Cortex of kidney (tissue), 1 donor: ENCODE results near the gene GALNT2.

Experiments used
- DNase-seq: peaks from one replicate; lab custom pipeline; 2025; lab: John Stamatoyannopoulos, UW

The GALNT2 gene

GRCh38 chr1:230165536-230165935 lies 98.5 kb downstream of the GALNT2 start:
- no peak for DNase-seq

DNA sequence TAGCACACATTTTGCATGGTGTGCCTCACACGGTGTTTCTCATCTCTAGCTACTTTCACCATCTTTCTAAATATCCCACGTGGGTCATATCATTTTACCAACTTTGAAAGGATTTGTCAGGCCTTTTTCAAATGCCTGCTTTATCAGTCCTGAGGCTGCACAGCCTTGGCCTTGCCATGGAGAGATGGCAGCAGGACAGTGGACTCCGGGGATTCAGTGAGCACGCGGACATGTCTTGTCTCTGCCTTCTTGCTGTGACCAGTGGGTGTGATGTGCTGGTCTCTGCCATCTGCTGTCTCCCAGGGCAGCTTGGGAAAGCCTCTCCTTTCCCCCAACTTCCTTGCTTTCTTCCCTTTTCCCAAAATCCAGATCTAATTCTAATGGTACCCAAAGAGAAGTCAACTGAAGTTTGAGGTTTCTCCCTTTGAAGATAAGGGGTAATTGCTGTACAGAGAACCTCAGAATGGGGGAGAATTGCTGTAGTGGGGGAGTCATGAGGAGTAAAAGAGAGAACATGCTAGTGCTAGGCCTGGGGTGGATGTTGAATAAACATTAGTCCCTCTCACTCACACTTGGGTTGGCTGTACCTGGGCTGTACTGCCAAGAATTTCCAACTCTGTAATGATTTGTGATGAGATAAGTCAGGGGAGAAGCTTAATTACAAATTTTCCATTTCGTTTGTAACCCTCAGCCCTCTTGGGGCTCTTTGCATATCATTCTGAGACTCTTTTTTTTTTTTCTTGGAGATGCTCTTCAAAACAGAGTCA lies 99.5 kb downstream of the GALNT2 start:
- no peak for DNase-seq

DNA sequence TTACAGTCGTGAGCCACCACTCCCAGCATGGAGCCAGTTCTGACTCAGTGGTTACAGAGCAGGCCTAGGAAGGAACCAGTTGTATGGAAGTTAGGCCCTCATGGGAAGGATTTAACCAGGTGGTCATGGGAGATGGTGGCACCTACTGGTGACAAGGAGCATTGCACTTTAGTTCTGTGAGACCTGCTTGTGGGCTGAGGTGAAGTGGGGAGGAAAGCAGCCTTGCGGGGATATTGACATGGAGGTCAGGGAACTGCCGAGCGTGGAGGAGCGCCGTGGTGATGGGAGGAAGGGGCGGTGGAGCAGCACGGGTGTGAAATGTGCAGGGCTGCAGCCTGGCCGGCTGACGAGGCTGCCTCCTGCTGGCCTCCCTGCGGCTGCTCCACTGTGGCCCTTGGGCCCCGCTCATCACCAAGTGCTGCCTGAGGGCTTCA lies 100.4 kb downstream of the GALNT2 start:
- no peak for DNase-seq

DNA sequence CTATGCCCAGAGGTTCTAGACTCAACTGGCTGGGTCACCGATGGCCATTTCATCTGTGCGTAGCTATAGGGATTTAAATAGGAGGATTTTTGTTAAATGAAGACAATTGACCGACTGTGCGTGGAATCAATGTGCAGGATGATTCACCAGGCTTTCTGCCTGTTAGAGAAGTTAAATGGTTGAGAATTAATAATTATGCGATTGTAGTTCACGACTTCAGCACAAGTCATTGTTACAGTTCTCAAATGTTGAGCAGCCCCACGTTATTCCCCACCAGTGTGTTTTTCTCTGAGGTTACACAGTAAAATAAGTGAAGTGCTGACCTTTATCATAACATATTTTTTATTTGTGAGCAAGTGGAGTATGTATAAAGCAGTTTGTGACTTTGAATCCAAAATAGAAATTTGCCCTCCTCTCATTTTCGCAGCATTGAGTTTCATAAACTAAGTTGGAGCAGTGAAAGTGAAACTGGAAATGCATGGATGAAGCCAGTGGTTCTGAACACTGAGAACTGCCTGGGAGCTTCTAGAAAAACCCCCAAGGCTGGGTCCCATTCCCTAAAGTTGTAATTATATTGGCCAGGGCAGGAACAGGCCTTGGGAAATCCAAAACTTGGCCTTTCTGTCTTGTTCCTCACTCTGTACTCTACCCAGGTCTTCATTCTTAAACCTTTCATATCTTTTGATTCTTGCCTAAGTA lies 102.6 kb downstream of the GALNT2 start:
- DNase-seq, result no peak

GRCh38 chr1:230170153-230170547 lies 103.1 kb downstream of the GALNT2 start:
- DNase-seq, result no peak

GRCh38 chr1:230170622-230171021 lies 103.6 kb downstream of the GALNT2 start:
- DNase-seq, result no peak

DNA sequence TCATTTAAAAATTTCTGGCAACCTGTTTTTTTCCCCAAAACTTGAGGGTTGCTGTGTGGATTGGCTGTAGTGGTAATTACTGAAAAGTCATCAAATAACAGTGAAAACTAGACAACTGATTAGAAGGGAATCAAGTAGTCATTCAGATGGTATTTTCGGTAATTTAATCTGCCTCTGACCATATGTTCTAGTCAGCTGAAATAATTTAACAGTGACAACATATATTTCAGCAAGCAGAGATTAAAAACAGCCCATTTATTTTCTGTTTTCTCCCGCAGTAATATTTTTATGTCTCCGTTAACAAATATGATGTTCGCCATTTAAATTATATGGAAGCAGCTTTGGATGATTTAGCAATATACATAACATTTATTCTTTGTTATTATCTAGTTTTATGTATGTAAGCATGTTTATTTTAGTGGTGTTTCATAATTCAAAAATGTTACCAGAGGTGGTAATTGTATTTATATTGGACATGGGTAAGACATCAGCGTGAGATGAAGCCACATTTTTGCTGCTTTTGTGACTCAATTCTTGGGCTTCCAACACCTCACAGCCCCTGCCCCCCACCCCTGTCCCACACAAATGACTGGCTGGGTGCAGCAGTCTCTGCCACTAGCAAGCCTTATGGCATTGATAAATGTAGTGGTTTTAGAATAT lies 104.4 kb downstream of the GALNT2 start:
- no peak for DNase-seq

DNA sequence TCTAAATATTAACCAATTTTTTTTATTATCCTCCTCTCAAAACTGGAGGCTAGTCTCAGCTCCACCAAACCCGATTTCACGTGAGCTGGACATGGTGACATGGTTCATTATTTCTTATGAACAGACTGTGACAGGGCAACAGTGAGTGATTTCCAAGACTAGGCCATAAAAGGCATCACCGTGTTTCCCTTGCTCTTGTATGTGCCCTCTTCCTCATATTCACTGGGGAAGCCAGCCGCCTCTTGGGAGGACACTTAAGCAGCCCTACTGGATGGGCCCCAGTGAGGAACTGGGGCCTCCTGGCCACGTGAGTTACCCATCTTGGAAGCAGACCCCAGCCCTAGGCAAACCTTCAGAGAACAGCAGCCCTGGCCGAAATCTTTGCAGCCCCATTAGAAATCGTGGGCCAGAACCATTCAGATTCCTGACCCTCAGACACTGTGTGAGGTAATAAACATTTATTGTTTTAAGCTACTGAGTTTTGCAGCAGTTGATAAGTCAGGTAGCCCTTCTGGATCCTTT lies 105.0 kb downstream of the GALNT2 start:
- DNase-seq, result no peak

GRCh38 chr1:230173187-230173975 lies 106.3 kb downstream of the GALNT2 start:
- no peak for DNase-seq

- DNase-seq, result no peak
These were observed 107.0 kb downstream of the GALNT2 start for GRCh38 chr1:230174041-230174440.

- no peak for DNase-seq
These were observed 107.6 kb downstream of the GALNT2 start for GRCh38 chr1:230174471-230175162.

- no peak for DNase-seq
These were observed 108.2 kb downstream of the GALNT2 start for GRCh38 chr1:230175163-230175747.

- no peak for DNase-seq
These were observed 108.8 kb downstream of the GALNT2 start for GRCh38 chr1:230175839-230176238.

GRCh38 chr1:230176326-230176725 lies 109.3 kb downstream of the GALNT2 start:
- no peak for DNase-seq

DNA sequence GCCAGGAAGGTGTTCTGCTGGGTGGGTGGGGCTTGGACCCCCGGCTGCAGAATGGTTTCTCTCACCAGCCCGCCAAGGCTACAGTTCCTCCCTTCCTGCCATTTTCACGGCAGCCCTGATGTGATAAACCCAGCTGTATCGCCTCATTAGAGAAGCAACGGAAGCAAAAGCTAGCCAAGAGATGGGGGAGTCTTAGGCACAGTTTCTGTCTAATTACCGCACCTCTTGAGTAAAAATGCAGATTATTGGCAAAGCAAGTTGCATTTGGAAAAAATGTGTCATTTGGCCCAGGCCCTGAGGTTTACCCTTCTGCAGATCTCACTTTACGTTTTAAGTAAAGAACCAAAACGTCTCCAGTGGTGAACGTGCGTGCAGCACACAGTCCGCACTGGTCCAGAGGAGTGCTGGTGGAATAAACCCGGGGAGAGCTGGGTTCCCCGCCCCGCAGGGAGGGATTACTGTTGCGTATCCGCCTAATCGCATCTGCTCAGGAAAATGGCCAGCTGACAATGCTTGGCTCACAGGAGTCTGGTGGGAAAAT lies 109.9 kb downstream of the GALNT2 start:
- no peak for DNase-seq

DNA sequence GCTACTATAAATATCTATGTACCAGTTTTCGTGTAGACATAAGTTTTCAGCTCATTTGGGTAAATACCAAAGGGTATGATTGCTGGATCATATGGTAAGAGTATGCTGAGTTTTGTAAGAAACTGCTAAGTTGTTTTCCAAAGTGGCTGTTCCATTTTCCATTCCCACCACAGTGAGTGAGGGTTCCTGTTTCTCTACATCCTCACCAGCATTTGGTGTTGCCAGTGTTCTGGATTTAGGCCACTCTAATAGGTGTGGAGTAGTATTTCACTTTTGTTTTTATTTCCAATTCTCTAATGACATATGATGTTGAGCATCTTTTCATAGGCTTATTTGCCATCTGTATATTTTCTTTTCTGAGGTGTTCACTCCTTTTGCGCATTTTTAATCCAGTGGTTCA lies 112.2 kb downstream of the GALNT2 start:
- no peak for DNase-seq

DNA sequence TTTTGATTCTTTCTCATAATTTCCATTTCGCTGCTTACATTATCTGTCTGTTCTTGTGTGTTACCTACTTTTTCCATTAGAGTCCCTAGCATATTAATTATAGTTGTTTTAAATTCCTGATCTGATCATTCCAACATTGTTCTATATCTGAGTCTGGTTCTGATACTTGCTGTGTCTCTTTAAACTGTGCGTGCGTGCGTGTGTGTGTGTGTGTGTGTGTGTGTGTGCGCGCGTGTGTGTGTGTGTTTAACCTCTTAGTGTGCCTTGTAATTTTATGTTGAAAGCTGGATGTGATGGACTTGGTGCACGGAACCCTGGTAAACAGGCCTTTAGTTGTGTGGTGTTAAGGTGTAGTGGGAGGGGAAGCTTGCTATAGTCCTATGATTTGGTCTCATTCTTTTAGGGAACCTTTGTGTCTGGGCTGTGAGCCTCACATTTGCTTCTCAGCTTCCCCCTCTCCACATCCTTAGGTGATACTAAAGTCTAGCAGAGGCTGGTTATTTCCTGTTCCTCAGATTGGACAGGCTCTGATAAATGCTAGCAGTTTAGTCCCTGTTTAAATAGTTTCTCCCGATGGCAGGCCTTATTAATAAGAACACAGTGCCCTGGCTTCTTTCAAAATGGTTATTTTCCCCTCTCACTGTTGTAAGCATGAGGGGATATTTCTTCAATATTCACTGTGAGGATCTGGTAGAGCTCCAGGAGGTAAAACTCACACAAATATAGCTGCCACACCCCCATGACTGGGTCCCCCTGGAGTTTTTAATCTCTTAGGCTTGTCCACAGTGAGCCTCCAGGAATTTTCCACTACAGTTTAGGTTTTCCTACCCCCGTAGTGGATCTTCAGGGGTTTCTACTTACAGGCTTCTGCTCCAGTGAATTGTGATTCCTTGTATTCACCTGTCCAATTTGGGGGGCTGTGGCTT lies 118.3 kb downstream of the GALNT2 start:
- DNase-seq, result no peak

DNA sequence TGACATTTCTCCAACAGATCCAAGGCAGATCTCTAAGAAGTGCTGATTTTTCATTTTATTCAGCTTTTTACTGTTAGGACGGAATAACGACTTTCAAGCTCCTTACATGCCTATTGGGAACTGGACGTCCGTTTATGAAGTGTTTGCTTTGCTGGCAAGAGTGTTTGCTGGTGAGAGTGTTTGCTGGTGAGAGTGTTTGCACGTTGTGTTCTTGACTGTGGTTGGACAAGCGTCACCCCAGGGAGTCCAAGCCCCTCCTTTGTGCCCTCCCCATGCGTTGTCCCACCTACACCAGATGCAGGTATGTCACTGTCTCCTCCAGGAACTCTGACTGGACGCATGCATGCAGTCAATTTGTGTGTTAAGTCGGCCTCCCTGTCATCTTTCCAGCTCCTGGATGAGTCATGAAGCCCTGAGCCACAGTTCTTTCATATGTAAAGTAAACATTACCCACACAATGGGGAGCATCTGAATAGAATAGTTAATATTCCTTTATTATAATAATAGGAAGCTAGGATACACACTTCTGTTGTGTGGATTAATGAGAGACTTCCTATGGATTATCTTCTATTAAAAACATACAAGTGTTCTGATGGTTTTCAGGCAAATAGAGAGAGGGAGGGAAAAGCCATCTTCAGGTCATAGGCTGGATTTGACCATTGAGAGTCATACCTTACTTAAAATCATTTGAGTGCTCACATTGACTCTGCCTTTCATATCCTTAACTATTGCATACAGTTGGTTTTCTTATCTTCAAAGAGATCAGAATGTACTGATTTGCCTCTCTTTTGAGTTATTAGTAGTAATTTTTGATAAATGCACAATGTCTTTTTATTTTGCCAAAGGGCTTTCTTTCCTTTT lies 119.2 kb downstream of the GALNT2 start:
- DNase-seq, result no peak

DNA sequence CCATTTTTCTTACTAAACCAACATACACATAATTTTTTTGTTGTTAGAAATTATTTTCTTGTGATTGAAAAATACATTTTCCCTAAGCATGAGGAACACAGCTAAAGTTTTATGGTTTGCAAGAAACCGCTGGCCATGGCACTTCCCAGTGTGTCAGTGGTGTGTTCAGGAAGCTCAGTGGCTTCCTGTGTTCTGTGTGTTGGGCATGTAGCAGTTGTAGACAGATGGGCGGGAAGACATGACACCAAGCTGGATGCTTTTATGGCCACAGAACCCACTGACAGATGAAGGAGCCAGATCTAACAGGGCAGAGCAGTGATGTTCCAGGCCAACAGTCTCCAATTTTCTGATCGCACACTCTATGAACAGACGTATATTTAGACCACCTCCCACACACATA lies 119.8 kb downstream of the GALNT2 start:
- no peak for DNase-seq
